ENCODE results near the gene SIX6.
"Not testable (repeated sequence)": the region's sequence is repeated elsewhere in the genome, so short reads cannot be mapped to it uniquely, and the experiment has no call there.

Gene SIX6

GRCh38 chr14:60508707-60509437 is at the start of gene SIX6:
Gene SIX6, plus strand, starts transcription at chr14:60509146. Its CDS starts 253 bp downstream, at chr14:60509399.
- no peak for DNase-seq (ENCODE audit: extremely low read depth in 1 of 2, low read depth in 1 of 2)

DNA sequence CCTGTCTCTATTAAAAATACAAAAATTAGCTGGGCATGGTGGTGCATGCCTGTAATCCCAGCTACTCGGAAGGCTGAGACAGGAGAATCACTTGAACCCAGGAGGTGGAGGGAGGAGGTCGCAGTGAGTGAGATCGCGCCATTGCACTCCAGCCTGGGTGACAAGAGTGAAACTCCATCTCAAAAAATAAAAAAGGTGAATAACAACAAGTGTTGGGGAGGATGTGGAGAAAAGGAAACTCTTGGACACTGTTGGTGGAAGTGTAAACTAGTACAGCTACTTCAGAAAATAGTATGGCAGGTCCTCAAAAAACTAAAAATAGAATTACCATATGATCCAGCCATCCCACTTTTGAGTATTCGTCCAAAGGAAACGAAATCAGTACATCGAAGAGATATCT is 28.7 kb upstream of the SIX6 start:
- not testable (repeated sequence) for DNase-seq (ENCODE audit: extremely low read depth in 1 of 2, low read depth in 1 of 2)

DNA sequence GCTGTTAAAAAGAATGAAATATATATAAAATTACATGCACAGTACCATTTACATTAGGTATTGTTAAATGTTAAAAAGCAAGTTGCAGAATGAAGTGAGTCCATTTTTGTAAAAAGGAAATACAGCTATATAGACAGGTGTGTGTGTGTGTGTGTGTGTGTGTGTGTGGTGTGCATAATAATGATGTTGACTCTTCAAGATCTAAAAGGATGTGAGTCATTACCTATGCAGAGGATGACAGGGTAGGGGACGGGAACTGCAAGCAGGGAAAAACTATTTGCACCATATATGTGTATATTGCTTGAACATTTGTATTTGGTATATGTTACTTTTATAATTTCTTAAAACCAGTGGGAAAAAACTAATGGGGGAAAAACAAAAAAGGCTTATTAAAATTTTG is 26.2 kb upstream of the SIX6 start:
- DNase-seq (ENCODE audit: extremely low read depth in 1 of 2, low read depth in 1 of 2): no peak

DNA sequence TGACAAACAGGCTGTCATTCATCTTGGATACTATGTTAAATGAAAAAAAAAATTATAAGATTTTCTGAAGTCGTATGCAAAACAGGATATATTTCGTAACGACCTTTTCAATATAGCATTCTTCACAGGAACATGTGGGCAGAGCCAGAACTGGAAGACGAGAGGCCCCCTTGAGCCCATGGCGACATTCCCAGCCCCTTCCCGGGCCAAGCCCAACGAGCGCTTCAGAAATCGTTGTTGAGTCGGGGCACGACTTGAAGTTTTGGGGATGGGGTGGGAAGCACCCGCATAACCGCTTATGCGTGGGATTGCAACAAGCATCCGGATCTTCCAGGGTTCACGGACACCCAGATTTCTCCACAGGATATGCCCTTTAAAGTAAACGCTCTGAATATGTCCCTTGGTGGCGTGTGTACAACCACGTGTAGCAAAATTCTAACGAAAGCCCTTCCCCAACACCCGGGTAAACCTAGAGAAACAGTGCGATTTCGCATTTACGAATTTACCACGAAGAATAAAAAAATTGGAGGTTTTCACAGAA is 23.8 kb upstream of the SIX6 start:
- no peak for DNase-seq (ENCODE audit: extremely low read depth in 1 of 2, low read depth in 1 of 2)

- DNase-seq (ENCODE audit: extremely low read depth in 1 of 2, low read depth in 1 of 2): no peak
Measured at GRCh38 chr14:60485598-60486251, 23.2 kb upstream of the SIX6 start, which contains the start of gene C14orf39. Gene C14orf39, minus strand, starts transcription at chr14:60486063. Its CDS starts 985 bp downstream, at chr14:60485078.

DNA sequence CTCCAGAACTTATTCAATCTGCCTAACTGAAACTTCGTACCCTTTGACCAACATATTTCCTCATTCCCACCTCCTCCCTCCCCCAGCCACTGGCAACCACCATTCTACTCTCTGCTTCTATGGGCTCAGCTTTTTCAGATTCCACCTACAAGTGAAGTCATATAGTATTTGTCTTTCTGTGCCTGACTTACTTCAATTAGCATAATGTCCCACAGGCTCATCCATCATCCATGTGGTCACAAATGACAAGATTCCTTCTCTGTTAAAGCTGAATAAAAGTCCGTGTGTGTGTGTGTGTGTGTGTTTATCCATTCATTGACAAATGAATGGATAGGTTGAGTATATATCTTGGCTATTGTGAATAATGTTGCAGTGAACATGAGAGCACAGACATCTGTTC is 21.7 kb upstream of the SIX6 start:
- DNase-seq (ENCODE audit: extremely low read depth in 1 of 2, low read depth in 1 of 2): no peak

DNA sequence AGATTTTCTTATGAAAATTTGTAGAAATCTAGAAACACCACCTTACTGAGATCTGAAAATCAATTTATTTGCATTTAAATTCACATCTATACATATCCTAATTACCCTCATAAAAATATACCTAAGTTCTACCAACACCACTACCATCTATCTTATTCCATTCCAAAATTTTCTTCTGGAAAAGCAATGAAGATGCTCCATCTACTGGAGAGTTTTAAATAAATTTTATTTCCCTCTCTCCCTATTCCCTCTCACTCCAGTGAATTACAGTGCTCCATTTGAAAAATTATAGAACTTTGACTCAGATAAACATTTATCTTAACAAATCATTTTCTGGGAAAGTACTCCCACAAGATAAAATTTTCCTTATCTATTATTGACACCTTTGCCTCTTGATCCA is 20.8 kb upstream of the SIX6 start:
- no peak for DNase-seq (ENCODE audit: extremely low read depth in 1 of 2, low read depth in 1 of 2)

- no peak for DNase-seq (ENCODE audit: extremely low read depth in 1 of 2, low read depth in 1 of 2)
Measured at GRCh38 chr14:60490270-60490669, 18.7 kb upstream of the SIX6 start.

DNA sequence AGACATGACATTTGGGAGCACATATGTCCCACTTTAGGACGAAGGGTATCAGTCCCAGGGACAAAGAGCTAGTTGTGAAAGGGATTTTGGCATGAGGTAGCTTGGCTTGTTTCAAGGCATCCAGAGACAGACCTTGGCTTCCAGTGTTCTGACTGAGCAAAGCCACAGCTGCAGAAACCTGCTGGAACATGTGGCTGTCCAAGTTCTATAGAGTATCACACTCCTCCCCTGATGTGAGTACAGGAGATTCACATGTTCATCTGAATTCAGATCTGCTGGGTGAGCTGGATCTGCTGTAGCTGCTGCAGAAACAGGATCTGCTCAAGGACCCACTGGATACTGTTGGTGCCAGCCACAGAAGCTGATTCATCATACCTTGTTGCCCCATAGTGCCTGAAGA is 13.0 kb upstream of the SIX6 start:
- no peak for DNase-seq (ENCODE audit: extremely low read depth in 1 of 2, low read depth in 1 of 2)

DNA sequence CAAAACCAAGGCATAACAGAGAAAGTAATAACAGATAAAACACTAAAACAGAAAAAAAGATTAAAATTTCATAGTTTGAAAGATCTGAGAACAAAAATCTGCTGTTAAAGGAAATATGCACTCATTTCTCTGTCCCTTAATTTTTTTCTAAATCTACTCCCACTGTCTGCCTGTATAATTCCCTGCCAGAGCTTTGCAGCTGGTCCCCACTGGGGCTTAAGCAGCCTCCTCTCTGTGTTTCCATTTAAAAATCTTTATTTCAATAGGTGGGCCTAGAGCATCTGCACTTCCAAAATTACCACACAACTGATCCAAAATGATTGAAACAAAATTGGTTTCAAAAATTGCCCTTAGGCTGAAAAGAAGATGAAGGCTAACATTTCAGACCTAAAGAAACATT is 6.4 kb upstream of the SIX6 start:
- no peak for DNase-seq (ENCODE audit: extremely low read depth in 1 of 2, low read depth in 1 of 2)

GRCh38 chr14:60505448-60505847 is 3.5 kb upstream of the SIX6 start:
- DNase-seq (ENCODE audit: extremely low read depth in 1 of 2, low read depth in 1 of 2): no peak

DNA sequence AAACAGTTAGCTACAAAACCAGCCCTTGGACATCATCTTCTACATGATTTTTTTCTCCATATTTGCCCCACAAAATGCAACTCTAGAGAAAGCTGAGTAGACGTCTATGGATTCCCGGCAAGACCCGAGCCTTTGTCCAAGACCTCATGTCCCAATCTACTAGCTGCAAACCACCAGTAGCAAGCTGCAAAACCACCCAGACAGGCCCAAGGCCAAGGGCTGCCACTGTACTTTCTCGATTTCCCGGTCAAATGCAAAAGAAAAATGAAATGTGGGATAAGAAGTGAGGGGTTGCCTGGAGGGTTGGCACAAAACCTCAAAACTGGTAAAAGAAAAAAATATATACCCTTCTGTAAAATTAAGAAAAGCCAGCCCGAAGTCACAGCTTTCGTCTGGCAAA is 2.9 kb upstream of the SIX6 start:
- DNase-seq (ENCODE audit: extremely low read depth in 1 of 2, low read depth in 1 of 2): no peak

GRCh38 chr14:60506462-60506984 is 2.4 kb upstream of the SIX6 start:
- DNase-seq (ENCODE audit: extremely low read depth in 1 of 2, low read depth in 1 of 2): no peak

- DNase-seq (ENCODE audit: extremely low read depth in 1 of 2, low read depth in 1 of 2): no peak
Measured at GRCh38 chr14:60506985-60507829, 1.7 kb upstream of the SIX6 start.

DNA sequence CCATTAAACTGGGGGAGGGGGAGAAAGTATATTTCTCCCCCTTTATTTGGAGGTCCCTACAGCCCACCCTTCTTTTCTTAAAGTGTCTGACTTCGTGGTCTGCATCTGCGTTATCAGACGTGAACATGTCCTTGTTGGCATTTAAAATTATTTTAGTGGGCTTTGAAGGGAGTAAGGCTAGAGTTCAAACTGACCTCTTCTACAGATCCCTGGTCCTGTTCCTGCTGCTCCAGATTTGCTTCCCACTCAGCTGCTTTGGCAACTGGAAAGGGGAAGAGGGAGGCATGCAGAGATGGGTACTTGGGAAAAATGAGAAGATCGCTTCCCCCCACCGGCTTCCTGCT is 611 bp upstream of the SIX6 start:
- DNase-seq (ENCODE audit: extremely low read depth in 1 of 2, low read depth in 1 of 2): no peak

DNA sequence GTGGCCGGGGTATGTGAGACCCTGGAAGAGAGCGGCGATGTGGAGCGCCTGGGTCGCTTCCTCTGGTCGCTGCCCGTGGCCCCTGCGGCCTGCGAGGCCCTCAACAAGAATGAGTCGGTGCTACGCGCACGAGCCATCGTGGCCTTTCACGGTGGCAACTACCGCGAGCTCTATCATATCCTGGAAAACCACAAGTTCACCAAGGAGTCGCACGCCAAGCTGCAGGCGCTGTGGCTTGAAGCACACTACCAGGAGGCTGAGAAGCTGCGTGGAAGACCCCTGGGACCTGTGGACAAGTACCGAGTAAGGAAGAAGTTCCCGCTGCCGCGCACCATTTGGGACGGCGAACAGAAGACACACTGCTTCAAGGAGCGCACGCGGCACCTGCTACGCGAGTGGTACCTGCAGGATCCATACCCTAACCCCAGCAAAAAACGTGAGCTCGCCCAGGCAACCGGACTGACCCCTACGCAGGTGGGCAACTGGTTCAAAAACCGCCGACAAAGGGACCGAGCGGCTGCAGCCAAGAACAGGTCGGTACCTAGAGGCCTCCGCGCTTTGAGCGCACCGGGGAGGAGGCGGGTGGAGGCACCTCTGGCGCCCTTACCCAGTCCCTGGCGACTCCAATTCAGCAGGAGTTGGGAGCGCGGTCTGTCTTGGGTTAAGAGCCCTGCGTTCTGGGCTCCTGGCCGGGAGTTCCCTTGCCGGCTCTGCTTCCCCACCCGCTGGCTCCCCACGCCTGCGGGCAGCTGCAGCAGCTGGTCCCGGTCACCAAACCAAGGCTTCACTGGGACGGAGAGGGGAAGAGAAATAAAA is 700 bp downstream of the SIX6 start:
- DNase-seq (ENCODE audit: extremely low read depth in 1 of 2, low read depth in 1 of 2): no peak

GRCh38 chr14:60510254-60510950 is 1.5 kb downstream of the SIX6 start:
- DNase-seq (ENCODE audit: extremely low read depth in 1 of 2, low read depth in 1 of 2): no peak

DNA sequence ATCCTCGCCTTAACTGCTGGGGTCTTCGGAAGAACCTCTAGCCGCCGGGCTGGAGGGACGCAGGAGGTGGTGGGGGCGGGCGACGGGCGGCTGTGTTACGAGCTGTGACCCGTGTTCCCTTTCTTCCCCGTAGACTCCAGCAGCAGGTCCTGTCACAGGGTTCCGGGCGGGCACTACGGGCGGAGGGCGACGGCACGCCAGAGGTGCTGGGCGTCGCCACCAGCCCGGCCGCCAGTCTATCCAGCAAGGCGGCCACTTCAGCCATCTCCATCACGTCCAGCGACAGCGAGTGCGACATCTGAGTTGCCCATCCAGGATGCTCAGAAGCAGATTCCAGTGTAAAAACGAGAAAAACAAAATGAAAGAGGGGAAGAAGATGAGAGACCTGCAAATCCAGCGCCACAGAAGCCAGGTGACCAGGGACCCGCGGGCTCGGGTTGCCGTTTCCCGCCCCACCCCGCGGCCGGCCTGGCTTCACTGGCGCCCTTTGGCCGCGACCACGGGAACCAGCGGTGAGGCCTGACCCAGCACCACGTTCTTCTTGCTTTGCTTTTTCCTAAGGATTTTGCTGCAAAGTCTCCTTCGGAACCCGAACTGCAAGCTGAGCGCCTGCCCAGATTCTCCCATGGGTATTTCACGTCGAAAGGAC is 2.1 kb downstream of the SIX6 start:
- DNase-seq (ENCODE audit: extremely low read depth in 1 of 2, low read depth in 1 of 2): no peak

DNA sequence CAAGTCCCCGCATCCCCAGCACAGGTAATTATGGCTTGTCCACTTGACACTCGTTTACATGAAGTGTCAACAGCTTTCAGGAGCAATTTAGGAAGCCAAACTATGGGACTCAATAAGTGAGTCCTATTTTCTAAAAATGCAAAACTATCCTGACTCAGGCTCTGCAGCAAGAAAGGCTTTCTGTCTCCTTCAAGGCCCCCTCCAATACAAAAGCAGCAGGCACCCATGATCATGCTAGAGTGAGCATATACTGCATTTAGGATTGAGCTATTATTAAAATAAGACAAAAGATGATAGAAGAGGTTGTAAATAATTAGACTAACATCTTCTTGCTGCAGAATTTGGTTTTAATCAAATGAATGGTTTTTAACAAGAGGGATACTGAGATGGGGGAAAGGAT is 3.2 kb downstream of the SIX6 start:
- DNase-seq (ENCODE audit: extremely low read depth in 1 of 2, low read depth in 1 of 2): no peak

Measured in activated CD8-positive, alpha-beta memory T cell treated with anti-CD3 and anti-CD28 coated beads for 1 hour (primary cell).